GM12892 (cell line): ENCODE data around the gene TAF5.
"Not testable (repeated sequence)": the region's sequence is repeated elsewhere in the genome, so short reads cannot be mapped to it uniquely, and the experiment has no call there.

Source experiments
- POLR2A ChIP-seq: IDR thresholded peaks from 2 replicates; pipeline ENCODE4 v1.6.1; 2011; ENCODE audit warnings: low read depth, low read length, control low read depth
- POLR2AphosphoS5 ChIP-seq: IDR thresholded peaks from 2 replicates; pipeline ENCODE4 v1.6.1; 2011; ENCODE audit warnings: low read depth, low read length, control low read depth
- TAF1 ChIP-seq: IDR thresholded peaks from 2 replicates; pipeline ENCODE4 v1.6.1; 2011; ENCODE audit warnings: low read depth, mild to moderate bottlenecking, control low read depth, low read length, borderline replicate concordance

DNA sequence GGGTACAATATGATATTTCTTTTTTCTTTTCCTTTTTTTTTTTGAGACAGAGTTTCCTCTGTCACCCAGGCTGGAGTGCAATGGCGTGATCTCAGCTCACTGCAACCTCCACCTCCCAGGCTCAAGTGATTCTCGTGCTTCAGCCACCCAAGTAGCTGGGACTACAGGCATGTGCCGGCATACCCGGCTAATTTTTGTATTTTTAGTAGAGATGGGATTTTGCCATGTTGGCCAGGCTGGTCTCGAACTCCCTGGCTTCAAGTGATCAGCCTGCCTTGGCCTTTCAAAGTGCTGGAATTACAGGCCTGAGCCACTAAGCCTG, 49.3 kb downstream of the TAF5 start:
- TF ChIP-seq POLR2A, POLR2AphosphoS5, TAF1: not testable (repeated sequence)
